ENCODE data around the gene PKHD1.

DNA sequence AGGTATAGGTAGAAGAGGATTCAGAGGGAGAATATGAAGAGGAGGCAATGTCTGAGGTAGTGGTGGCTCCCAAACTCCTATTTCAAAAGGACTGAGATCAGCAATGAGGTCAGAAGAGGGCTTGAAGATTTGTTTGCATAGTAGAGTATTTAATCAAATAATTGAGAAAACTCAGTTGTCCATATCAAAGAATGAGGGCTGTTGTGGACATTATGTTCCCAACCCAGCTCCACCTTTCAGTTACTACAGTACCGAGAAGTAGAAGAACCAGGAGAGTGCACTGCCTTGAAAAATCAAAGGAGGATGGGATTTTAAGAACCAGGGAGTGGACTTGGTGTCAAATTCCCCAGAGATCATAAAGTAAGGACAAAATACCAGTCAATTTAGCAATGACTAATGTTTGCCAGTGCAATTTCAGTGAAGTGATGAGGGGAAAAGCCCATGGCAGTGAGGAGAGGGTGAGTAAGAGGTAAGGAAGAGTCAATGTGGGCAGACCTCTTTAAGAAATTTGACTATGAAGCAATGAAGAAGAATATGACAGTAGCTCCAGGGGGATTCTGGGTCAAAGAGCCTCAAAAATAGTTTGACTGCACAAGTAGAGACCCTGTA lies 382.4 kb downstream of the PKHD1 start:
- TF ChIP-seq, protein P1, sequence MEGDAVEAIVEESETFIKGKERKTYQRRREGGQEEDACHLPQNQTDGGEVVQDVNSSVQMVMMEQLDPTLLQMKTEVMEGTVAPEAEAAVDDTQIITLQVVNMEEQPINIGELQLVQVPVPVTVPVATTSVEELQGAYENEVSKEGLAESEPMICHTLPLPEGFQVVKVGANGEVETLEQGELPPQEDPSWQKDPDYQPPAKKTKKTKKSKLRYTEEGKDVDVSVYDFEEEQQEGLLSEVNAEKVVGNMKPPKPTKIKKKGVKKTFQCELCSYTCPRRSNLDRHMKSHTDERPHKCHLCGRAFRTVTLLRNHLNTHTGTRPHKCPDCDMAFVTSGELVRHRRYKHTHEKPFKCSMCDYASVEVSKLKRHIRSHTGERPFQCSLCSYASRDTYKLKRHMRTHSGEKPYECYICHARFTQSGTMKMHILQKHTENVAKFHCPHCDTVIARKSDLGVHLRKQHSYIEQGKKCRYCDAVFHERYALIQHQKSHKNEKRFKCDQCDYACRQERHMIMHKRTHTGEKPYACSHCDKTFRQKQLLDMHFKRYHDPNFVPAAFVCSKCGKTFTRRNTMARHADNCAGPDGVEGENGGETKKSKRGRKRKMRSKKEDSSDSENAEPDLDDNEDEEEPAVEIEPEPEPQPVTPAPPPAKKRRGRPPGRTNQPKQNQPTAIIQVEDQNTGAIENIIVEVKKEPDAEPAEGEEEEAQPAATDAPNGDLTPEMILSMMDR (IDR thresholded peaks at IDR 0.05) = no peak
- no peak for TF ChIP-seq POLR2A (IDR thresholded peaks at IDR 0.05)

Data from heart left ventricle (tissue), 13 donors.